ENCODE data around the gene SMARCC1.
A peak's percentile ranks its signal among the peaks of the same experiment; 100 is the strongest.

Gene SMARCC1

DNA sequence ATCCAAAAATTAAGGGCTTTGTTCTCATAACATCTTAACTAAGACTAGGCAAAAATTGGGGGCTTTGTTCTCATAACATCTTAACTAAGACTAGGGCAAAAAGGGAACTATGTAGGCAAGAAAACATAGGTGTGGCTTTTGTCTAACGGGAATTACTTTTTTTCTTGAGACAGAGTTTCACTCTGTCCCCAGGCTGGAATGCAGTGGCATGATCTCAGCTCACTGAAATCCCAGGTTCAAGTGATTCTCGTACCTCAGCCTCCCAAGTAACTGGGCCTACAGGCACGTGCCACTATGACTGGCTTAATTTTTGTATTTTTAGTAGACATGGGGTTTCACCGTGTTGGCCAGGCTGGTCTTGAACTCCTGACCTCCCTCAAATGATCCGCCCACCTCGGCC, 153.3 kb downstream of the SMARCC1 start:
- DNase-seq, result no peak

DNA sequence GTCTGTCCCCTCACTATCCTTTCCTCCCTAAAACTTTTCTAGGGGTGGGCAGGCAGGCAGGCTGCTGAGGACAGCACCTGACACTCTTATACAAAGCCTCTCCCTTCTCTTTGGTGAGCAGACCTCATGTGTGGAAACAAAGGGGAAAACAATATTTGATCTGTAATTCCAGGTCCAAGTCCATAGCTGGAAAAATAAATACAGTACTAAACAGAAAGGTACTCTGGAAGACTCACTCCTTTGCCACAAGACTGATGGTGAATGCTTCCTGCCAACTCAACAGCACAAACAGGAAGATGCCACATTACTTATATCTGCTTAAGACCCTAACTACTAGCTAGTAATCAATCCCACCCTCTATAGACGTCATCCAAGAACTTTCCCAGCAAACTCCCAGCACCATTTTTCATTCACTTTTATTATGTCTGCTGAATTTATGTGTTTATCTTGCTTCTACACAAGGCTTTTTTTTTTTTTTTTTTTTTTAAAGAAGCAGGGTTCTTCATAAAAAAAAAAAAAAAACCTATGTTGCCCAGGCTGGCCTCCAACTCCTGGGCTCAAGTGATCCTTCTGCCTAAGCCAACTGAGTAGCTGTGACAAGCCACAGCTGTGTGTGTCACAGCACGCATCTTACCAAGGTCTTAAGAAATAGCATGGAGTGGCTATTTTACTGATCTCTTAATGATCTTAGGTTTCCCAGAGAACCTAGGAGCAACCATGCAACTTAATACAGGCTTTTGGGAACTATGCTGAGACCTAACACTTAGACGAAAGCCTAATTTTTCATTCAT, 158.8 kb downstream of the SMARCC1 start:
- DNase-seq, result no peak

DNA sequence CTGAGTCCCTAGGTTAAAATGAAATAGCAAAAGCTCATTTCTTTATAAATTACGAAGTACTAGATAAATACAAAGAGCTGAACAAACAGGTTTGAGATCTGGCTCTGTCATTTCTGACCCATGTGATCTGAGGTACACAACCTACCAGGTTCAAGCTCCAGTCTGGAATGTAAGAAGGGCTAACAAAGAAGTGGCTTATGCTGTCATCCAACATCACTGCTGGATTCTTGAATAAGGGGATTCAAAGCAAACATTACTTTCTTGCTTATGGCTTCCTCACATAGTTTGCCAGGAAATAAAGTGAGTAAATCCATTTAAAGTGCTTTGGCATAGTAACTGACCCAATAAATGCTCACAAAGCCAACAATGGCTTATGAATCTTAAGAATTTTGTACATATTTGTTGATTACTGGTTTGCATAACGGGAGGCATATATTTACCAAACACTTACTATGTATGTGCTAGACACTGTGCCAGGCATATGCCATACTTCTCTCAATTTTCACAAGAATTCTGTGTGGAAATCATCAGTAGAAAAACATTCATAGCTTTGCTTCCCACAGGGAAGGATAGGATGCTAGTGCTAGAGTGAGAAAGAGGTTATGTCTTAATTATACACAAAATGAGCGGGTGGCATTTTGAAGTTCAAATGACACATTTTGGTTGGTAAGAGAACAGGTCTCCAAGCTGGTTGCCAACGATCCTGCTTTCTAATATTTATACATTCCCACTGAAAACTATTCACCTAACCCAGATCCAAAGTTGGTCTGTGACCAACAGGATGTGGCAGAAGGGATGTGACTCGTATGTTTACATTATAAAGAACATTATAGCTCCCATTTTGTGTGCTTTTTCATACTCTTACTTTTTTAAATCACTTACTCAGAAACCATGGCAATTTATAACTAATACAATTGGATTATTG, 164.3 kb downstream of the SMARCC1 start:
- no peak for DNase-seq

DNA sequence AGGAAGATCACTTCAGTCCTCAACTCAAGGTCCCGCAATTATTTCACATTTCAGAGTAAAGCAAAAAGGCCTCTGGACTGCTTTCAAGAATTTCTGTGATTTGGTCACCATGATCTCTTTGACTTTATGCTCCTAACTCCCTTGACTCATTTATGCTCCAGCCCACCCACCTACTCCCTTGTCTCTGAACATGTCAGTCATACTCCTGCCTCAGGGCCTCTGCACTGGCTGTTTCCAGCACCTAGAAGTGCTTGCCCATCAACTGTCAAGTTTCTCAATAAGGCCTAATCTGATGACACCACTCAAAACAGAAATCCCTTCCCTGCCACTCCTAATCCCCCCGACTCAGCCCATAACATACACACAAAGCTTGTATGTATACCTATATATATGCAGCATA, 166.9 kb downstream of the SMARCC1 start:
- DNase-seq, result no peak

DNA sequence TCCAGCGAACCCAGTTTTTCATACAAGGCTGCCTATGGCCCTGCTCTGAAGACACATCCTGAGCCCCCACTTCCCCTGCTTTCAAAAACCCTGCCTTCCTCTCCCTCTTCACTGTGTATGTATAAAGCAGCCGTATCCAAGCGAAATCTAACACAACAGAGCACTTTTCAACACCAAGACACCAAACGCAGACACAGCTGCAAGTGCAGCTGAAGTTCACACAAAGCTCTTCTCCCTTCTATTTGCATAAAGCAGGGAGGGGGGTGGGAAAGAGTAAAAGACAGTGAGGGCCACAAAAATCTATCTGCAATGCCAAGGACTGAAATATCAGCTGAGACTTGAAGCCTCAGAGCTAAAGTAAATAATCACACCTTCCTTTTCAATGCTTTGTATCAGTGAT, 168.0 kb downstream of the SMARCC1 start:
- peak in 1 of 2 experiments; percentile 20 for DNase-seq

DNA sequence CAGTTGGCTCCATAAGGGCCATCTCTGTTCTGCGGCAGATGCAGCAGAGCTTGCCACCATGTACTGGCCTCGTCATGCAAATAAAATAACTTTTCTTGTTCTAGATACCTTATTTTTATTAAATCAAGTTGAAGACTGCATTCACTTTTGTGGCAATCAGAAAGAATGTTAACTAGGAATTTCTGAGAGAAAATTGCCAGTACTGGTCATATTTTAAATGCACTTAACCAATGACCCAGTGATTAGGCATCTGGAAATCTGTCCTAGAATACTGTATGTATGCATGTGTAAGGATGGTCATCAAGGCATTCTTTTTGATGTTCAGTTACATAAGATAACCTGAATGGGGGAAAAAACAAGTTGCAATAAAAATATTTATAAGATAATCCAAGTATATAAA, 168.8 kb downstream of the SMARCC1 start:
- no peak for DNase-seq

DNA sequence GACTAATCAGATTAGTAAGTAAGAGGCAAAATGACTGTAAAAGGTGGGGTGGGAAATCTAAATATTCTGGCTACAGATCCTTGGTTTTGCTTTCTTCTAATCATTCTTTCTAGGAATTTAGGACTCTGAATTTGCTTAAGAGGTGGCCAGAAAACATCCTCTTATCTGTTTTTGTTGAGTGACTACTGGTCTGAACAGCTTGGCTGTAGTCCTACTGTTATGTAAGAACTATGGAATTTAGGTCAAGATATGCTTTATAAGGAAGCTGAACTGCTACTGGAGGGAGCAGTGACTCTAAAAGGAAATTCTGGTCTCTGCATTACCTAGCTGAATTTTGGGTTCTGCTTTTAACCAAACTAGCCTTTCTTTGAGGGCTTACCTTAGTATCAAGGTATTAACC, 169.5 kb downstream of the SMARCC1 start:
- DNase-seq, result no peak

DNA sequence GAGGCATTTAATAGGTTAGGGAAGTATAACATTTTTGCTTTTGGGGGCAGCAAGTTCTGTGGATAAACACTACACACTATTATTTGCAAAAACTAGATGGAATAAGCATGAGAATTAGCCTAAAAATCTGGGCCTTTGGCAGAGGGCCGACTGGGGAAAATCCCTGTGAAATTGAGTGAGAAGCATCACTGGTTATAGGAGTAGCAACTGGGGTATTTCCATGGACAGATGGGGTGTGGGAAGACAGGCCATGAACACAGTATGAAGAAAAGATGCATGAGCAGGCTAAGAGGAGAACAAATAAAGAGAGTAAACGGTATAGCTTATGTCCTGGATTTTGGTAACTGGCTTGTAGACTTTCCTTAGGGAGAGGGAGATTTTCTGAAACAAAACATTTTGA, 170.1 kb downstream of the SMARCC1 start:
- no peak for DNase-seq

DNA sequence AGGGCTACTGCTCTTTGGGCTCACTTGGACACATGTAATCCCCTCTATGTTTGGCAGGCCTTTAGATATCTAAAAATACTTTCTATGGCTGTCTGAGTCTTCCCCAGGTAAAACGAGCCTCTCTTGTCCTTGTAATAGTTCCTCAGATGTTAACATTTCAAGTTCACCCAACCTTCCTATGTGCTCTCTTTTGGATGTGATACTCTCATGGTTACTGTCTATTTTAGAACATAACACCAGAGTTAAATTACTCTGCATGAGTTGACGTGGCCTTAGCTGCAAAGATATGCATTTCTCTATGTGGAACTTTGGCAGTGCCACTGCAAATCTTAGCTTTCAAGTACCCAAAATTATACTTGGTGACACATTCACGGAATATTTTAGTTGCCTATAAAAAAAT, 171.1 kb downstream of the SMARCC1 start:
- no peak for DNase-seq

DNA sequence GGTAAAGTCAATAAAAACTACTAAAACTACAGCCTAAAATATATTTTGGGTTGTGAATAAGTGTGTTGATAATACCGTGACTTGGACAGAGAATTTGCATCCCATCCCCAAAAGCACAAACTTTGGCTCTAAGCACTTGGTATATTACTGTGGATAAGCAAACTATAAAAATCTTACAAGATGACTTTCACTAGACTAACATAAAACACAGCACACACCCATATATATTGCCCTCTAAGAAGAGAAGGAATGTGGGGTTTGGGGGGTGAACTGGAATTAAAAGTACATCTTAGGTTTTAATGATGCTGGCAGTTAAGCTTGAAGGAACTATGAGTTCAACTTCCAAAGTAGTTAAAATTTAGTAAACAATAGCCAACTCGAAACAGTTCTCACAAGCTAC, 174.4 kb downstream of the SMARCC1 start:
- DNase-seq, result no peak

DNA sequence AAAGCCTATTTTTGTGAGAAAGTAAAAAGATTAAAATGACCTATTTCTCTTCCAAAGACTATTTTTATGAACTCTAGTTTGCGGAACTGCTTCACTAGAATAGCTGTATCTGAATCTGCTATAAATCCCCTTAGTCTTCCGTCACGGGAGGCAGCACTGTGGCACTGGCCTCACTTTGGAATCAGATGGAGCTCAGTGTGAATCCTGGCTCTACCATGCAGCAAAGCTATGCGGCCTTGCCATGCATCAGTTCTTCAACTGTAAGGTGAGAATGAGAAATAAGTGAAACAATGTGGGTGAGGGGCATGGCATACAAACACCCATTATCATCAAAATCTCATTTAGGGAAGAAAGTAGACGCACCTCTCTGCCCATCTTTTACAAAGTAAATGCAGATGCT, 175.5 kb downstream of the SMARCC1 start:
- no peak for DNase-seq

DNA sequence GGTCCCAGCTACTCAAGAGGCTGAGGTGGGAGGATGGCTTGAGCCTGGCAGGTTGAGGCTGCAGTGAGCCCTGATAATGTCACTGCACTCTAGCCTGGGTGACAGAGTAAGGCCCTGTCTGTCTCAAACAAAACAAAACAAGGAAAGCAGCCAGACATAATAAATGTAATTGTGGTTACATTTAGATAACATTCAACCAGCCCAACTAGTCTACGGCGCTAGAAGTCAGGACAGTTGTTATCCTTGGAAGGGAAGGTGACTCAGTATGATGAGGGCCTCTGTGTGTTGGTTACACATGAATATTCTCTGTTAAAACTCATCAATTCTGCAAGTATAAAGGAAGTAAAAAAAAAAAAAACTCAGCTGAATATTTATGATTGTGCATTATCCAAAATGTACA, 176.0 kb downstream of the SMARCC1 start:
- no peak for DNase-seq

DNA sequence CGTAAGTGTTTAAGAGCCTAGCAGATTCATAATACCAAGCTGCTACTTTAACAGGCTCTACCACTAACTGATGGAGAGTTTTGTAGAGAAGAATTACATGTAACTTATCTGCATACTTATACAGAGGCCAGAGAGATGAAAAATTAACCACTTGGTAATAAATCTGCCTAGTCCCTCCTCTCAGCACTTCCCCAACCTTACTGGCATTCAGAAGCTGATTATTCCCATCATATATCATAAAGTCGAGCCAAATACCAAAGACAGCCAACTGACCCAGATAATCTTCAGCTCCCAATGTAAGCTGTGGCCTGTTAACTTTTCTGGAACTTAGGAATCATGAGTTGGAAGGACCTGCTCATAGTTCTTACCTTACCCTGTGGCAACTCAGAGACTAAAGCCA, 177.5 kb downstream of the SMARCC1 start:
- no peak for DNase-seq

DNA sequence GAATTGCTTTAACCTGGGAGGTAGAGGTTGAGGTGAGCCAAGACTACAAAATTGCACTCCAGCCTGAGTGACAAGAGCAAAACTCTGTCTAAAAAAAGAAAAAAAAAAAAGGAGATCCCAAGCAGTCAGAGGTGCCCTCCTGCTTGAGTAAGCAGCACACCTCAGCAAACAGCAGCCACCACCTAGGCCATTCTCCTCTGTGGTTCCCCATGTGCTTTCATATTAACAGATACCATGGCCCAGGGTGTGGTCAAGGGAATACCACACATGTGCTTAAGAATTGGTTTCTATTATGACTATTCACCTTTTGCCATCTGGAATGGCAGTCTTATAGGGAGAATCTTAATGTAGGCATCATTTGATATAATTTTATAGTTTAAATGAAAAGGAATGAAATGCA, 178.4 kb downstream of the SMARCC1 start:
- DNase-seq, result no peak

DNA sequence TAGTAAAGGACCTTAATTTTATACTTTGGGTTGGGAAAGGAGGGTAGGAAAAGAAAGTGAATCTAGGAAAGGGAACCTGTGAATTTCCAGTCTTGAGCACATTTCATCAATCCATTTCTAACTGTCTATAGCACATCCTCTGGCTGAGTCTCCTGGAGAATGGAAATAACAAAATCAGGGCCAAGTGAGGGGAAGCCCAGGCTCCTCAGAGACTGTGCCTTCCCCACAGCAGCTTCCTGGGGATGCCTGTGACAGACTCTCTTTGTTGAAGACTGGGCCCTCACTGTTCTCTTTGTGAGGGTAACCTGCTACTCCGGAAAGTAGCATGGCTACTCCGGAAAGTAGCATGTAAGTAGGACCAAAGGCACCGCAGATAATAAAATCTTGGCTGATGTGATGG, 180.4 kb downstream of the SMARCC1 start:
- no peak for DNase-seq

DNA sequence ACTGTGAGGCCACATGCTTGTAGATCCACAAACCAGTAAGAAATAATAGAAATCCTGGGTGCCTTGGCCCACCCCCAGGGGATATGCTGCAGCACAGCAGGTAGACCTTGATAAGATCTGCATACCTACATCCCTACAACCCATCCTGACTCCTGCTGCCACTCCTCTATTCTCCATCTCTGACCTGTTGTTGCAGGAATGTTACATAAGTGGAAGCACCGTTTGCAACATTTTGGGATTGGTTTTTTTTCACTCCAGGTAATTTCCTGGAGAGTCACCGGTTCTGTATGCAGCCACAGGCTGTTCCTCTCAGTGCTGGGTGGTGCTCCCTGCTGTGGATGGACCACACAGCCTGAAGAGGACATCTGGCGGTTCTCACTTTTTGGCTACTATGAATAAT, 186.9 kb downstream of the SMARCC1 start:
- DNase-seq, result no peak

DNA sequence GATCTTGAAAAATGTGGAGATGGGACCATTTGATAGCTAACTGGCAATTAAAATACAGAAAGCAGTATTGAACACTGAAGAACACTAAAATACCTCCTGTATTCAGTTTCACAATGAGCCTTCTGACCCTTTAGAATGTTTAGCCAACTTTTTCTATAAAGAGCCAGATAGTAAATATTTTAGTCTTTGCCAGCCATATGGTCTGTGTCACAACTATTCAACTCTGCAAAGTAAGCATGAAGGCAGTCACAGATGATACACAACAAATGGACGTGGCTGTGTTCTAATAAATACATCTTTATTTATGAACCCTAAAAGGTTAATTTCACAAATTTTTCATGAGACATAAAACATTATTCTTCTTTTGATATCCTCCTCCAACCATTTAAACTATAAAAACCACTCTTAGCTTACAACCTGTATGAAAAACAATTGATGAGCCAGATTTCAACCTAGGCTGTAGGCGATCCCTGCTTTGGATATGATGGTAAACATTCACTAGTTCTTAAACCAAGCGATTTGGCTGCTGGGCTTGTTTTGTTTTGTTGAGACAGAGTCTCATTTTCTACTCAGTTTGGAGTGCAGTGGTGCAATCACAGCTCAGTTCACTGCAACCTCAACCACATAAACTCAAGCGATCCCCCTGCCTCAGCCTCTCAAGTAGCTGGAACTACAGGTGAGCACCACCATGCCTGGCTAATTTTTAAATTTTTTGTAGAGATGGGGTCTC, 189.5 kb downstream of the SMARCC1 start:
- no peak for DNase-seq

DNA sequence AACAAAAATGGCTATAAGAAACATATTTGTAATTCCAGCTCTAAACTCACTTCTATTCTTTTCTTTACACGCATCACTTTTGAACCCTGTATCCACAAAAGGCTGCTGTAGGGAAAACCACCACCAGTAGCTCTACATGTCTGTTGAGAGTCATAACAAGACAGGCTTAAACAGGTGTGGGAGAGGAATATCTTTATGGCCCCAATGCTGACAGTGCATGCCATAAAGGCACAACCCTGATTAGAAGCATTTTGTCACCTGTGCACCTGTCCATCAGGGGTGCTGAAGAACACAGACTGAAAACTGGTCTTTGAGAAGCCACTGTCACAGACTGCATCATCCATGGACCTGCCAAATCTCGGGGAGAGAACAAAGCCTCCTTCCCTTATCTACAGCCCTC, 191.5 kb downstream of the SMARCC1 start:
- no peak for DNase-seq

DNA sequence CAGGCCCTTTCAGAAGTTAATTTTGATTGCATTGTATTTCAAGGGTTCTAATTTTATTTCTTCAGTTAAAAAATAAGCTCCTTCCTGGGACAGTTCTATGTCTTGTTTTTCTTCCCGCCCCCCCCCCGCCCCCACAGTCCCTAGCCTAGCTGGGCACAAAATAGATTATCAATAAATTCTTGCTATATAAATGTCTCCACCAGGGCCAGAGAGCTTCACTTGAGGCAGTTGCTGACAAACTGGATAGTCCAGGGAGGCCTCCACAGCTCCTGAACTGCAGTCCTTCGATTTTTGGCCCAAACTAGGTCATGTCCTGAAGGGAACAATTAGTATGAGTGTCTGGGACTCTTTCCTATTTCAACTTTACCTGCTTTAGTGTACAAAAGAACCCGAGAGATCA, 193.1 kb downstream of the SMARCC1 start:
- no peak for DNase-seq

DNA sequence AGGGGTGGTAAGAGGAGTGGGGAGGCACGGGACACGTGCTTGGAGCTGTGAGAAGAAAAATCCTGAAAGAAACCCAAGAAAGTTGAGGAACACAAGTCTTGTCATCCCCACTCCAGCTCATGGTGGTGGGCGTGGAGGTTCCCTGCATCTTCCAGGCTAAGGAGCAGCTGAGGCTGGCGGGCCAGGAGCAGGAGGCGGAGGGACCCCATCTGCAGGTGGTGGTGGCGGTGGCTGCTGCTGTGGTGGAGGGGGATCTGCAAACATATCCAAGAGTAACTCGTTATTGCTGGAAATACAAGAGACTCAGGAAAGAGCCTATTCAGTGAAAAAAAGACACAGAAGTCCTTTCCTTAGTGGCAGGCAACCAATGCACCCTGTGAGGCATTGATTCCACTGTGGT, 193.6 kb downstream of the SMARCC1 start:
- DNase-seq, result no peak

DNA sequence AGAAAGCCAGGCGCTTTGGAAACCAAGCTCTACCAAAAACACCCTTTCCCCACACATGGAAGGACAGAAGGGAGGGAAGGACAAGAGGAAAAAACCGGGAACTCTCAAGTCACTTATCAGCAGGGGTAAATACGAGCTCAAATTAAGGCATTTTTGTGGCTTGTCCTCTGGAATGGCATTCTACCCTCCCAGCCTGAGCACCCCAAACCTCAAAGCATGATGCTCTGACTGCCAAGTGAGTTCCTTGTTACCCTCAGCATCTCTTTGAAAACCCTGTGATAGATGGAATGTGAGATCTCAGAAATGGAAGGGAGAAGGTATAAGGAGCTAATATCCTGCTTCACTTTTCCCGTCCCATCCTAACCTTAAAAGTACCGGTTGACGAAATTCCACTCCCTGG, 194.9 kb downstream of the SMARCC1 start:
- DNase-seq, result no peak

DNA sequence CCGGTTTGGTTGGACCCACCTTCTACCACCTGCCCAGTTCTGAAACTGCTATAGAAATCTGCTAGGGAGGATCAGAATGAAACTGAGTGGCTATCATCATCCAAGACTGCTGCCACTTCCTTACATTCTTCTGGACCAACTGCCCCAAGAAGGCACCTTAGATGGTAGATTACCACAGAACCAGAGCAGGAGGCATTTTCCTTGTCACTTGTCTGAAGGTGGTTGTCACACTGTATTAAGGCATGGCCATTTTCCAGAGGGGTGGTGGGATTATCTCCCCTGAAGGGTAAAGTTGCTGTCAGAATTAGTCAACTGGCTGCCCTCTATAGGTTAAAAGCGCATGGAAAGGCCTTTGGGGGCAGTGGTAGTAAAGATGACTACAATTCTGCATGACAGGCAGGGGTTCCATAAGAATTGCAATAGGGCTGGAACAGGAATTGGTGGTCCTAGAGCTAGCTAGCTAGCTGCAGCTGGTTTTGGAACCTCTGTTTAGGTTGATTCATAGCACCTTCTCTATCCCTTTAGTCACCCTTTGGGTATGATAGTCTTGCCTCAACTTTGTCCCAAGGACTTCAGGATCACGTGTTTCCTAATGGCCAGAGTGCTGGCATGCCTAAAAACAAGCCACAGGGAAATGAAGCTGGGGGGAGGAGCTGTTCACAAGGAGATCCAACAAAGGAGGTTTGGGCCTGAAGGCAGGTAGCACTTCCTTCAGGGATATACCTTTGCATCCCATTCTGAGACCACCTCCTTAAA, 198.2 kb downstream of the SMARCC1 start:
- no peak for DNase-seq

DNA sequence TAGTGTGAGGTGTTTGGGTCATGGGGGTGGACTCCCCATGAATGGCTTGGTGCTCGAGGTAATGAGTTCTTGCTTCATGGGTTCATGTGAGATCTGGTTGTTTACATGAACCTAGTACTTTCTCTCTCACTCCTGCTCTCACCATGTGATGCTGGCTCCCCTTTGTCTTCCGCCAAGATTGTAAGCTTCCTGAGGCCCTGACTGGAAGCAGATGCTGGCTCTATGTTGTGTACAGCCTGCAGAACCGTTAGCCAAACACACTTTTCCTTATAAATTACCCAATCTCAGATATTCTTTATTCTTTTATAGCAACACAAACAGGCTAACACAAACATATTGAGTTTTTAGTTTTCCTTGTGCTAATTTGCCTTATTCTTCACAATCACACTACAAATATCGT, 199.9 kb downstream of the SMARCC1 start:
- DNase-seq, result no peak
